SK-N-SH (cell line): ENCODE data around the gene ZC3H4. TPM values are rescaled to one million over a fixed set of nuclear protein-coding genes. Genes with fewer than 3 reads are reported as not detected.
A peak's percentile ranks its signal among the peaks of the same experiment; 100 is the strongest.

Experiments used
- CTCF ChIA-PET: fragments of 300-600, 350-600 bp; formaldehyde crosslinking; extraction: SDS; loops from one replicate; lab custom pipeline; 2021; lab: Yijun Ruan, JAX
- POLR2A ChIA-PET: fragments of 350-600 bp; sonication (Branson Sonifier 250); formaldehyde crosslinking; extraction: SDS; loops from one replicate; lab custom pipeline; 2020; ENCODE audit warnings: antibody characterized with exemption, inconsistent platforms; lab: Yijun Ruan, JAX
- DNase-seq: peaks from one replicate; pipeline ENCODE4 v3.0.0; 2012
- H2AFZ ChIP-seq: fragments of 200-600 bp; sonication (generic); 2 replicates; pipeline ENCODE4 v1.8.1; 2016; ENCODE audit warnings: antibody characterized with exemption, mild to moderate bottlenecking, low read depth
- H3F3A ChIP-seq: fragments of 200-600 bp; sonication (generic); replicated peaks from 2 replicates; pipeline ENCODE3; 2016; ENCODE audit warnings: antibody characterized with exemption, mild to moderate bottlenecking; ENCODE audit not compliant: insufficient read depth
- H3K27ac ChIP-seq, 2 experiments: fragments of 200-500 bp in 1 of 2; fragments of 200-600 bp in 1 of 2; sonication (Bioruptor generic) in 1 of 2; sonication (generic), shearing (Covaris generic) in 1 of 2; 2 replicates each; pipeline versions ENCODE4 v1.5.1 to v1.6.1; 2014 to 2016; ENCODE audit warnings: low read depth in 2 of 2, inconsistent platforms in 1 of 2, low read length in 1 of 2, mild to moderate bottlenecking in 1 of 2, mixed read lengths in 1 of 2
- H3K27me3 ChIP-seq: fragments of 200-600 bp; sonication (generic), shearing (Covaris generic); 2 replicates; pipeline ENCODE4 v1.6.1; 2016; ENCODE audit warnings: mixed run types; ENCODE audit not compliant: insufficient read depth
- H3K36me3 ChIP-seq, 2 experiments: fragments of 200-500 bp in 1 of 2; fragments of 200-600 bp in 1 of 2; sonication (Bioruptor generic) in 1 of 2; sonication (generic) in 1 of 2; replicated peaks in 1 of 2; 2 replicates each; pipeline versions ENCODE3 to v1.5.1; 2014 to 2016; ENCODE audit warnings: low read length in 1 of 2, mild to moderate bottlenecking in 1 of 2; ENCODE audit not compliant: insufficient read depth in 2 of 2, control insufficient read depth in 1 of 2
- H3K4me1 ChIP-seq, 2 experiments: fragments of 200-500 bp in 1 of 2; fragments of 200-600 bp in 1 of 2; sonication (Bioruptor generic) in 1 of 2; sonication (generic), shearing (Covaris generic) in 1 of 2; 2 replicates each; pipeline versions ENCODE4 v1.5.1 to v1.6.1; 2014 to 2016; ENCODE audit warnings: low read depth in 1 of 2, low read length in 1 of 2, mixed run types in 1 of 2; ENCODE audit not compliant: insufficient read depth in 2 of 2, control insufficient read depth in 1 of 2
- H3K4me2 ChIP-seq: fragments of 200-600 bp; sonication (generic), shearing (Covaris generic); 2 replicates; pipeline ENCODE4 v1.6.1; 2017; ENCODE audit warnings: mixed run types
- H3K4me3 ChIP-seq, 2 experiments: fragments of 200-500 bp in 1 of 2; fragments of 200-600 bp in 1 of 2; sonication (Bioruptor generic) in 1 of 2; sonication (generic), shearing (Covaris generic) in 1 of 2; 2 replicates each; pipeline versions ENCODE4 v1.5.1 to v1.8.1; 2014 to 2016; ENCODE audit warnings: low read depth in 2 of 2, inconsistent platforms in 1 of 2, low read length in 1 of 2, mild to moderate bottlenecking in 1 of 2, mixed read lengths in 1 of 2, moderate library complexity in 1 of 2
- H3K79me2 ChIP-seq: fragments of 200-600 bp; sonication (generic); 2 replicates; pipeline ENCODE4 v1.8.1; 2017; ENCODE audit warnings: mild to moderate bottlenecking; ENCODE audit not compliant: insufficient read depth
- H3K9ac ChIP-seq: fragments of 200-600 bp; sonication (generic); 2 replicates; pipeline ENCODE4 v1.6.1; 2017; ENCODE audit warnings: mixed run types
- H3K9me2 ChIP-seq: fragments of 200-600 bp; sonication (generic); 2 replicates; pipeline ENCODE4 v1.6.1; 2017; ENCODE audit warnings: mixed run types
- H3K9me3 ChIP-seq: fragments of 200-600 bp; sonication (generic); 2 replicates; pipeline ENCODE4 v1.6.1; 2017; ENCODE audit warnings: mixed run types, mild to moderate bottlenecking, moderate library complexity
- H4K20me1 ChIP-seq: fragments of 200-600 bp; sonication (generic); 2 replicates; pipeline ENCODE4 v1.6.1; 2017; ENCODE audit warnings: mild to moderate bottlenecking, mixed run types; ENCODE audit not compliant: insufficient read depth
- EZH2phosphoT487 ChIP-seq: fragments of 200-600 bp; sonication (generic); IDR thresholded peaks from 2 replicates; pipeline ENCODE4 v1.6.1; 2017; ENCODE audit warnings: low read depth, mixed run types, mild to moderate bottlenecking, antibody characterized with exemption, moderate library complexity, borderline replicate concordance
- FOSL2 ChIP-seq: IDR thresholded peaks from 2 replicates; pipeline ENCODE4 v1.4.0; 2012; ENCODE audit warnings: low read depth, mild to moderate bottlenecking, moderate library complexity, borderline replicate concordance
- FOXM1 ChIP-seq: IDR thresholded peaks from 2 replicates; pipeline ENCODE4 v1.4.0; 2012; ENCODE audit warnings: low read depth, mild to moderate bottlenecking
- GABPA ChIP-seq: IDR thresholded peaks from 2 replicates; pipeline ENCODE4 v1.4.0; 2012; ENCODE audit warnings: low read depth, mild to moderate bottlenecking
- GATA2 ChIP-seq: sonication (generic); formaldehyde crosslinking; IDR thresholded peaks from 2 replicates; pipeline ENCODE4 v1.5.0; 2020; ENCODE audit warnings: mild to moderate bottlenecking, missing genetic modification reagents
- JUND ChIP-seq: IDR thresholded peaks from 2 replicates; pipeline ENCODE4 v1.4.0; 2012
- MXI1 ChIP-seq: IDR thresholded peaks from 2 replicates; pipeline ENCODE4 v1.6.1; 2012; ENCODE audit warnings: mild to moderate bottlenecking, low read depth, low read length, improper control_type of control experiment
- NFIC ChIP-seq: IDR thresholded peaks from 2 replicates; pipeline ENCODE4 v1.4.0; 2012; ENCODE audit warnings: borderline replicate concordance
- RAD21 ChIP-seq: IDR thresholded peaks from 2 replicates; pipeline ENCODE4 v1.6.1; 2012; ENCODE audit warnings: mild to moderate bottlenecking, low read length
- USF1 ChIP-seq: IDR thresholded peaks from 2 replicates; pipeline ENCODE4 v1.4.0; 2012; ENCODE audit warnings: low read depth, borderline replicate concordance
- ZBTB33 ChIP-seq: IDR thresholded peaks from 2 replicates; pipeline ENCODE4 v1.4.0; 2012; ENCODE audit warnings: low read depth, borderline replicate concordance
- WGBS: methylation state at CpG from one replicate; pipeline ENCODE4 v1.1.6; 2017; ENCODE audit warnings: low lambda C conversion rate; 5-methylcytosine and 5-hydroxymethylcytosine counted together
- polyA plus RNA-seq, 3 experiments: library from polyadenylated mRNA; depleted of rRNA; stranded (reverse); fragments of >200 nt; gene quantifications; 2 replicates each; pipeline ENCODE4 v1.2.3, GENCODE V29; 2012
- TF ChIP-seq, protein P1 (sequence below): fragments of 200-600 bp; sonication (generic); IDR thresholded peaks from 2 replicates; pipeline ENCODE4 v1.6.1; 2017; ENCODE audit warnings: antibody characterized with exemption, mild to moderate bottlenecking, moderate library complexity
- TF ChIP-seq, protein P2 (sequence below): IDR thresholded peaks from 2 replicates; pipeline ENCODE4 v1.4.0; 2012; ENCODE audit warnings: low read depth
- TF ChIP-seq, protein P3 (sequence below): fragments of 150-350 bp; IDR thresholded peaks from 2 replicates; pipeline ENCODE4 v1.6.1; 2016; ENCODE audit warnings: mild to moderate bottlenecking, low read depth, low read length

The ZC3H4 gene
- polyA plus RNA-seq, 1 of the 3 experiments (the other 2 are of a cell fraction), result 7.6 TPM

DNA sequence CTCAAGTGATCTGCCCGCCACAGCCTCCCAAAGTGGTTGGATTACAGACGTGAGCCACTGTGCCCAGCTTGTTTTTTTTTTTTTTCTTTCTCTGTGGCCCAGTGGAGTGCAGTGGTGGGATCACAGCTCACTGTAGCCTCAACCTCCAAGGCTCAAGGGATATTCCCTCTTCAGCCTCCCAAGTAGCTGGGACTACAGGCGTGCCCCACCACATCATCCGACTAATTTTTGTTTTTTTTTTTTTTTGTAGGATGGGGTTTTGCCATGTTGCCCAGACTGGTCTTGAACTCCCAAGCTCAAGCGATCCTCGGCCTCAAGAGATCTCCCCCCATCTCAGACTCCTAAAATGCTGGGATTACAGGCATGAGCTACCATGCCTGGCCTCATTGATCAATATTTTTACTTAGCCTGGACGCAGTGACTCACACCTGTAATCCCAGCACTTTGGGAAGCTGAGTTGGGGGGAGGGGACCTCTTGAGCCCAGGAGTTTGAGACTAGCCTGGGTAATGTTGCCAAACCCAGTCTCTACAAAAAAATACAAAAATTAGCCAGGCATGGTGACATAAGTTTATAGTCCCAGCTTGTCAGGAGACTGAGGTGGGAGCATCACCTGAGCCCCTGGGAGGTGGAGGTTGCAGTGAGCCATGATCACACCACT lies 18.7 kb upstream of the ZC3H4 start:
- Histone ChIP-seq H3K9me3 (no peaks in the 10 kb centered on the region), H2AFZ (no peak overlapping the region), H3K9me2 (no peaks in the 10 kb centered on the region)
- POLR2A ChIA-PET, result interaction anchor here (0.8 to 1.7 kb wide), 3 partner anchors 10 to 112 kb away, joined by 3 to 5 read pairs (median 5); no protein-coding TSS in a partner anchor
- 87% methylated on average over 7 of the region's 7 CpGs for WGBS
- TF ChIP-seq, protein P1, sequence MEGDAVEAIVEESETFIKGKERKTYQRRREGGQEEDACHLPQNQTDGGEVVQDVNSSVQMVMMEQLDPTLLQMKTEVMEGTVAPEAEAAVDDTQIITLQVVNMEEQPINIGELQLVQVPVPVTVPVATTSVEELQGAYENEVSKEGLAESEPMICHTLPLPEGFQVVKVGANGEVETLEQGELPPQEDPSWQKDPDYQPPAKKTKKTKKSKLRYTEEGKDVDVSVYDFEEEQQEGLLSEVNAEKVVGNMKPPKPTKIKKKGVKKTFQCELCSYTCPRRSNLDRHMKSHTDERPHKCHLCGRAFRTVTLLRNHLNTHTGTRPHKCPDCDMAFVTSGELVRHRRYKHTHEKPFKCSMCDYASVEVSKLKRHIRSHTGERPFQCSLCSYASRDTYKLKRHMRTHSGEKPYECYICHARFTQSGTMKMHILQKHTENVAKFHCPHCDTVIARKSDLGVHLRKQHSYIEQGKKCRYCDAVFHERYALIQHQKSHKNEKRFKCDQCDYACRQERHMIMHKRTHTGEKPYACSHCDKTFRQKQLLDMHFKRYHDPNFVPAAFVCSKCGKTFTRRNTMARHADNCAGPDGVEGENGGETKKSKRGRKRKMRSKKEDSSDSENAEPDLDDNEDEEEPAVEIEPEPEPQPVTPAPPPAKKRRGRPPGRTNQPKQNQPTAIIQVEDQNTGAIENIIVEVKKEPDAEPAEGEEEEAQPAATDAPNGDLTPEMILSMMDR, result no peak
- no peak for TF ChIP-seq GABPA
- no peak for TF ChIP-seq FOXM1
- no peak for TF ChIP-seq GATA2
- TF ChIP-seq MXI1, result no peak
- no peak for TF ChIP-seq ZBTB33
- TF ChIP-seq FOSL2, result no peak
- TF ChIP-seq JUND, result no peak
- TF ChIP-seq, protein P2, sequence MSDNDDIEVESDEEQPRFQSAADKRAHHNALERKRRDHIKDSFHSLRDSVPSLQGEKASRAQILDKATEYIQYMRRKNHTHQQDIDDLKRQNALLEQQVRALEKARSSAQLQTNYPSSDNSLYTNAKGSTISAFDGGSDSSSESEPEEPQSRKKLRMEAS, result no peak
- TF ChIP-seq, protein P3, sequence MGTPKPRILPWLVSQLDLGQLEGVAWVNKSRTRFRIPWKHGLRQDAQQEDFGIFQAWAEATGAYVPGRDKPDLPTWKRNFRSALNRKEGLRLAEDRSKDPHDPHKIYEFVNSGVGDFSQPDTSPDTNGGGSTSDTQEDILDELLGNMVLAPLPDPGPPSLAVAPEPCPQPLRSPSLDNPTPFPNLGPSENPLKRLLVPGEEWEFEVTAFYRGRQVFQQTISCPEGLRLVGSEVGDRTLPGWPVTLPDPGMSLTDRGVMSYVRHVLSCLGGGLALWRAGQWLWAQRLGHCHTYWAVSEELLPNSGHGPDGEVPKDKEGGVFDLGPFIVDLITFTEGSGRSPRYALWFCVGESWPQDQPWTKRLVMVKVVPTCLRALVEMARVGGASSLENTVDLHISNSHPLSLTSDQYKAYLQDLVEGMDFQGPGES, result no peak
- TF ChIP-seq RAD21, result no peak
- no peak for TF ChIP-seq NFIC
- no peak for TF ChIP-seq USF1
- TF ChIP-seq EZH2phosphoT487, result no peak
- TF ChIP-seq, all 33 proteins: peak for 0
- Histone ChIP-seq H3K27me3 (no peaks in the 10 kb centered on the region), H3K79me2 (peaks cover 66% of the 10 kb centered on the region), H3F3A (no peaks in the 10 kb centered on the region), H3K4me1 (peaks cover 2 to 18% of the 10 kb centered on the region in 2 experiments; a peak in 3 of 4 replicates), H3K4me2 (peak overlapping the region; percentile 87), H3K27ac (no peak overlapping the region), H4K20me1 (peaks cover 57% of the 10 kb centered on the region), H3K9ac (peak overlapping the region; percentile 90; the same call in 1 of the 2 replicates), H3K36me3 (peaks cover 0 to 11% of the 10 kb centered on the region in 2 experiments), H3K4me3 (peak overlapping the region in 1 of 2 experiments; percentile 80; a peak in 2 of 4 replicates)
- no peak for DNase-seq
- CTCF ChIA-PET, result interaction anchor here (0.7 to 2.0 kb wide), 7 partner anchors 53 to 130 kb away, joined by 3 to 10 read pairs (median 3); no protein-coding TSS in a partner anchor
